GM19372 (cell line): ENCODE measurements around the gene KRTAP4-5.
"Not testable (repeated sequence)": the region's sequence is repeated elsewhere in the genome, so short reads cannot be mapped to it uniquely, and the experiment has no call there.

Experiments
- ATAC-seq: cut with Tn5 transposase; IDR thresholded peaks from one replicate; pipeline ENCODE4 v1.9.1; 2021; ENCODE audit warnings: mild to moderate bottlenecking, low read depth, moderate library complexity; ENCODE audit not compliant: unreplicated experiment

The KRTAP4-5 gene

GRCh38 chr17:41116297-41116696 is 33.3 kb downstream of the KRTAP4-5 start:
- ATAC-seq: no peak

DNA sequence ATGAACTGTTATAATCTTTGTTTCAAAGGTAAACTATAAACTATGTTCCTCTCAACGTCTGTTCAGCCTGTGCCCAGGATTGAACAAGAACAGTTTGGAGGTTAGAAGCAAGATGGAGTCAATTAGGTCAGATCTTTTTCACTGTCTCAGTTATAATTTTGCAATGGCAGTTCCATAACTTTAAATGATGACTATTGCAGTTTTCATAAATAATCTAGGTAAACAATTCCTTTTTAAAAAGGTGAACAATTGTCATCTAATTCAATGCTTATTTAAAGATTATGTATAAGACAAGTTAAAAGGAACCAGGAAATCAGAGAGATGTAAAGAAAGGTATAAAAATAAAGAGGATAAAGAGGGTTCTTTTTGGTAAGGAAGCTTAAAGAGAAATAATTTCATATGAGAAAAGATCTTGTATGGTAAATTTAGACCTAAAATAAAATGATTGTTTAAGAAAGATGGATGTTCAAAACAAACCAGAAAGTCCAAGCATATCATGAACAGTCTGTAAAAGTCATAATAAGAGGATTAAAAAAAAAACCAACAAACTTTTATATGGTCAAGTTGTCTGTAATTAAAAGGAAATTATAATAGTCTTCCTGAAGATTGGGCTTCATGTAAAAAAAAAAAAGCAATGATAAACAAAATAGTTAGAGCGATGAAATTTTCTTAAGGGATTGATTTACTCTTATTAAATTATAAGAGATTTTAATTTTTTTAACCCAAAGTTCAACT is 38.3 kb downstream of the KRTAP4-5 start:
- no peak for ATAC-seq

DNA sequence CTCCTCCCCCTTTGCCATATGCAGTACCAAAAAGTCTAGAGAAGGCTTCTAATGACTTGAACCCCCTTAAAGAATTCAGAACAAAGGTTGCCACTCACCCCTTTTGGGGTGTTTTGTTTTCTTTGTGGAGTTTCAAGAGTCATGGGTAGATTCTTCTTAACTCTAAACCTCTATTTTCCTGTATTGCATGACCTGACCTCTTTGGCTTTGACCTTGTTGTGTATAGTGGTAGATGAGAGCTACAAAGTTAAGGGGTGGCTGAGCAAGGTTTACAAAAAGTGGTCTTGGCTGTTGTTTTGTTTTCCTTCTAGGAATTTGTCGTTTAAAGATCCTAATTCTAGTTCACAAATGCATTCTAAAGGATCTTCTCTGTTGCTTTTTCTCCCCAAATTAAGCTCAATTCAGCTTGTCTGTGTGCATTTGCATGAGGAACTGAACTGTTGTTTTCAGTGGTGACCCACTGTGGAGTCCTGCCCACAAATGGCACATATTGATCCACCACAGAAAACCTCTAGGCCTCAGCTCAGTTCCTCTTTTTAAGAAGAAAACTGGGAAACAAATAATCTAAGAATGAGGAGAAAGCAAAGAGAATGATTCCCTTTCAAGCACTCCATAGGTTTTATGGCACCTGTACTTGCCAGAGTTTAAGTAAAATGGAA is 40.8 kb downstream of the KRTAP4-5 start:
- not testable (repeated sequence) for ATAC-seq

- no peak for ATAC-seq
Observed at GRCh38 chr17:41107941-41108450, 41.6 kb downstream of the KRTAP4-5 start.

DNA sequence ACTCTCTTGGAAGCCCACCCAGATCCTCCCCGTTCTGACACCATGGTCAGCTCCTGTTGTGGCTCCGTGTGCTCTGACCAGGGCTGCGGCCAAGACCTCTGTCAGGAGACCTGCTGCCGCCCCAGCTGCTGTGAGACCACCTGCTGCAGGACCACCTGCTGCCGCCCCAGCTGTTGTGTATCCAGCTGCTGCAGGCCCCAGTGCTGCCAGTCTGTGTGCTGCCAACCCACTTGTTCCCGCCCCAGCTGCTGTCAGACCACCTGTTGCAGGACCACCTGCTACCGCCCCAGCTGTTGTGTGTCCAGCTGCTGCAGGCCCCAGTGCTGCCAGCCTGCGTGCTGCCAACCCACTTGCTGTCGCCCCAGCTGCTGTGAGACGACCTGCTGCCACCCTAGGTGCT is 44.3 kb downstream of the KRTAP4-5 start, which contains the start of gene KRTAP4-9:
TSS of gene KRTAP4-9 (plus strand) at position 43 of the 400 bp plus-strand sequence. CDS start at position 43, 0 bp downstream.
- ATAC-seq: not testable (repeated sequence)

GRCh38 chr17:41104386-41105038 is 45.1 kb downstream of the KRTAP4-5 start:
- not testable (repeated sequence) for ATAC-seq

GRCh38 chr17:41103896-41104295 is 45.7 kb downstream of the KRTAP4-5 start:
- ATAC-seq: no peak

DNA sequence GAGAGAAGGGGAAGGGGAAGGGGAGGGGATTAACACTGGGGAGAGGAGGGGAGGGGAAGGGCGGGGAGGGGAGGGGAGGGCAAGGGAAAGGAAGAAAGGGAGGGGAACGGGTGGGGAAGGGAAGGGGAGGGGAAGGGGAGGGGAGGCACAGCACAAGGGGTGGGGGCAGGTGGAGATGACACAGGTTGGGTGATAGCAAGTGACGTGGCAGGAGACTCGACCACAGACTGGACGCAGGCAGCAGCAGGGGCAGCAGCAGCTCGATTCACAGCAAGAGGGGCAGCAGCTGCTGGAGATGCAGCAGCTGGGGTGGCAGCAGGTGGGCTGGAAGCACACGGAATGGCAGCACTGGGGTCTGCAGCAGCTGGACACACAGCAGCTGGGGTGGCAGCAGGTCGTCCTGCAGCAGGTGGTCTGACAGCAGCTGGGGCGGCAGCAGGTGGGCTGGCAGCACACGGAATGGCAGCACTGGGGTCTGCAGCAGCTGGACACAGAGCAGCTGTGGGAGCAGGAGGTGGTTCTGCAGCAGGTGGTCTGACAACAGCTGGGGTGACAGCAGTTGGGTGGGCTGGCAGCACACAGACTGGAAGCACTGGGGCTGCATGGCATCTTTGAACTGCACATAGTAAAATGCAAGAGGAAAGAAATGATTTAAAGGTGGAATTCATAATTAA is 47.9 kb downstream of the KRTAP4-5 start, which contains the start of gene KRTAP4-16:
TSS of gene KRTAP4-16 (minus strand) at position 624 of the 674 bp plus-strand sequence. CDS start at position 624, 0 bp downstream.
- ATAC-seq: no peak

- not testable (repeated sequence) for ATAC-seq
Observed at GRCh38 chr17:41099682-41100480, 49.7 kb downstream of the KRTAP4-5 start.
